Measurements from ENCODE around the gene TSHZ2.

GRCh38 chr20:53390770-53391169 lies 418.6 kb downstream of the TSHZ2 start:
- TF ChIP-seq CTCF (IDR thresholded peaks at IDR 0.05) (no peak), ZFX (IDR thresholded peaks at IDR 0.05; ENCODE audit: borderline replicate concordance) (no peak)
